ENCODE measurements around the gene NRTN. TPM values are rescaled to one million over a fixed set of nuclear protein-coding genes. Genes with fewer than 3 reads are reported as not detected.
A peak's percentile ranks its signal among the peaks of the same experiment; 100 is the strongest.

Gene NRTN
- total and polyA plus RNA-seq, 2 of the 13 experiments (the other 11 are each of a cell fraction or from before 2014, with no cell fraction given): 4.1 to 5.3 TPM

GRCh38 chr19:5790559-5791520 lies 14.0 kb upstream of the NRTN start, which contains the start of gene DUS3L (continued):
- 0 out of 2 replicates have a peak, but pooled peaks have one; percentile 69 for TF ChIP-seq ZNF567 (CRISPR knock-in tag; IDR thresholded peaks at IDR 0.05; ENCODE audit: borderline replicate concordance)
- peak; percentile 23; the same call in 1 of the 2 replicates for TF ChIP-seq MED1 (CRISPR knock-in tag; IDR thresholded peaks at IDR 0.05)
- TF ChIP-seq NFAT5 (CRISPR knock-in tag; IDR thresholded peaks at IDR 0.05): no peak
- peak; percentile 89 for TF ChIP-seq ZFX (CRISPR knock-in tag; IDR thresholded peaks at IDR 0.05; ENCODE audit: low read depth)
- TF ChIP-seq STAT5B (CRISPR knock-in tag; IDR thresholded peaks at IDR 0.05): peak; percentile 20; the same call in 1 of the 2 replicates
- TF ChIP-seq RAD51 (IDR thresholded peaks at IDR 0.05; ENCODE audit: borderline replicate concordance): peak; percentile 92
- TF ChIP-seq POLR2AphosphoS5 (IDR thresholded peaks at IDR 0.05; ENCODE audit: low read depth, low read length): no peak; the same call in none of the 2 replicates
- TF ChIP-seq, protein P1, sequence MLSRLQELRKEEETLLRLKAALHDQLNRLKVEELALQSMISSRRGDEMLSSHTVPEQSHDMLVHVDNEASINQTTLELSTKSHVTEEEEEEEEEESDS (CRISPR knock-in tag; IDR thresholded peaks at IDR 0.05; ENCODE audit: borderline replicate concordance): 0 out of 2 replicates have a peak, but pooled peaks have one; percentile 65
- TF ChIP-seq NRL (CRISPR knock-in tag; IDR thresholded peaks at IDR 0.05; ENCODE audit: borderline replicate concordance): peak; percentile 84
- no peak for TF ChIP-seq HMG20A (CRISPR knock-in tag; IDR thresholded peaks at IDR 0.05; ENCODE audit: borderline replicate concordance)
- TF ChIP-seq ZNF746 (CRISPR knock-in tag; IDR thresholded peaks at IDR 0.05): no peak
- peak; percentile 87 for TF ChIP-seq ZNF556 (CRISPR knock-in tag; IDR thresholded peaks at IDR 0.05; ENCODE audit: borderline replicate concordance)
- TF ChIP-seq FOXP1 (IDR thresholded peaks at IDR 0.05): no peak
- TF ChIP-seq FOXP1 (CRISPR knock-in tag; IDR thresholded peaks at IDR 0.05): no peak
- TF ChIP-seq ZNF512 (CRISPR knock-in tag; IDR thresholded peaks at IDR 0.05): no peak
- TF ChIP-seq FOXO1 (CRISPR knock-in tag; IDR thresholded peaks at IDR 0.05): peak; percentile 17; the same call in 1 of the 2 replicates
- no peak; the same call in 1 of the 2 replicates for TF ChIP-seq KLF11 (CRISPR knock-in tag; IDR thresholded peaks at IDR 0.05)
- TF ChIP-seq, protein P2, sequence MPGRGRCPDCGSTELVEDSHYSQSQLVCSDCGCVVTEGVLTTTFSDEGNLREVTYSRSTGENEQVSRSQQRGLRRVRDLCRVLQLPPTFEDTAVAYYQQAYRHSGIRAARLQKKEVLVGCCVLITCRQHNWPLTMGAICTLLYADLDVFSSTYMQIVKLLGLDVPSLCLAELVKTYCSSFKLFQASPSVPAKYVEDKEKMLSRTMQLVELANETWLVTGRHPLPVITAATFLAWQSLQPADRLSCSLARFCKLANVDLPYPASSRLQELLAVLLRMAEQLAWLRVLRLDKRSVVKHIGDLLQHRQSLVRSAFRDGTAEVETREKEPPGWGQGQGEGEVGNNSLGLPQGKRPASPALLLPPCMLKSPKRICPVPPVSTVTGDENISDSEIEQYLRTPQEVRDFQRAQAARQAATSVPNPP (CRISPR knock-in tag; IDR thresholded peaks at IDR 0.05): peak; percentile 75; the same call in 1 of the 2 replicates
- 0 out of 2 replicates have a peak, but pooled peaks have one; percentile 43 for TF ChIP-seq KDM1A (CRISPR knock-in tag; IDR thresholded peaks at IDR 0.05)
- TF ChIP-seq MLX (CRISPR knock-in tag; IDR thresholded peaks at IDR 0.05): peak; percentile 69
- no peak for TF ChIP-seq NFIB (CRISPR knock-in tag; IDR thresholded peaks at IDR 0.05; ENCODE audit: borderline replicate concordance)
- no peak for TF ChIP-seq MED13 (CRISPR knock-in tag; IDR thresholded peaks at IDR 0.05)
